OCI-LY7 (cell line): Measurements from ENCODE around the gene PTX4. TPM values are rescaled to one million over a fixed set of nuclear protein-coding genes. Genes with fewer than 3 reads are reported as not detected.

Experiments used
- BruUV-seq: library from RNA; stranded (reverse); fragments of 400-500 nt; replicated peaks from 2 replicates; lab custom pipeline; 2021; lab: Mats Ljungman, UMichigan
- CTCF ChIA-PET: fragments of 300-600 bp; sonication (Branson Sonifier 250); formaldehyde crosslinking; loops from one replicate; lab custom pipeline; 2022; ENCODE audit warnings: antibody characterized with exemption; ENCODE audit not compliant: unreplicated experiment; lab: Charles Lee
- POLR2A ChIA-PET: fragments of 300-600 bp; sonication (Branson Sonifier 250); formaldehyde crosslinking; loops from one replicate; lab custom pipeline; 2022; ENCODE audit warnings: antibody characterized with exemption; lab: Charles Lee
- DNase-seq: peaks from one replicate; pipeline ENCODE4 v3.0.0-alpha.2; 2015; ENCODE audit warnings: low spot score
- H2AFZ ChIP-seq: fragments of 200-600 bp; sonication (generic), shearing (Covaris generic); 2 replicates; pipeline ENCODE4 v1.6.1; 2014; ENCODE audit warnings: mild to moderate bottlenecking, antibody characterized with exemption, low read length, moderate library complexity
- H3K27ac ChIP-seq: fragments of 200-600 bp; sonication (generic); 2 replicates; pipeline ENCODE4 v1.5.1; 2014; ENCODE audit warnings: mixed run types, low read depth, mild to moderate bottlenecking, moderate library complexity, low read length, inconsistent platforms; ENCODE audit not compliant: poor library complexity, severe bottlenecking
- H3K36me3 ChIP-seq: fragments of 200-600 bp; sonication (generic); 2 replicates; pipeline ENCODE4 v1.6.1; 2014; ENCODE audit warnings: mild to moderate bottlenecking, antibody characterized with exemption, low read length, moderate library complexity, mixed read lengths; ENCODE audit not compliant: insufficient read depth
- H3K4me1 ChIP-seq: fragments of 200-600 bp; sonication (generic); 2 replicates; pipeline ENCODE4 v1.5.1; 2014; ENCODE audit warnings: mild to moderate bottlenecking, low read length; ENCODE audit not compliant: insufficient read depth, poor library complexity, severe bottlenecking
- H3K4me2 ChIP-seq: fragments of 200-600 bp; sonication (generic); 2 replicates; pipeline ENCODE4 v1.6.1; 2014; ENCODE audit warnings: mild to moderate bottlenecking, low read length
- H3K4me3 ChIP-seq: fragments of 200-600 bp; sonication (generic); 2 replicates; pipeline ENCODE4 v1.5.1; 2014; ENCODE audit warnings: mild to moderate bottlenecking, low read depth, low read length; ENCODE audit not compliant: poor library complexity, severe bottlenecking
- H3K79me2 ChIP-seq: fragments of 200-600 bp; sonication (generic); 2 replicates; pipeline ENCODE4 v1.6.1; 2016; ENCODE audit warnings: low read depth, mild to moderate bottlenecking, low read length, moderate library complexity, mixed read lengths; ENCODE audit not compliant: insufficient read depth
- H3K9me2 ChIP-seq: fragments of 200-600 bp; sonication (generic); 2 replicates; pipeline ENCODE4 v1.6.1; 2016; ENCODE audit warnings: mild to moderate bottlenecking, low read length, mixed read lengths; ENCODE audit not compliant: insufficient read depth
- H3K9me3 ChIP-seq: fragments of 200-600 bp; sonication (generic); 2 replicates; pipeline ENCODE4 v1.6.1; 2014; ENCODE audit warnings: mild to moderate bottlenecking, mixed run types, low read length, mixed read lengths
- H4K20me1 ChIP-seq: fragments of 200-600 bp; sonication (generic); 2 replicates; pipeline ENCODE4 v1.6.1; 2014; ENCODE audit warnings: mild to moderate bottlenecking, antibody characterized with exemption, low read length, moderate library complexity, mixed read lengths; ENCODE audit not compliant: insufficient read depth
- CTCF ChIP-seq: fragments of 200-600 bp; sonication (generic); conservative IDR thresholded peaks from 2 replicates; pipeline ENCODE4 v1.5.1; 2014; ENCODE audit warnings: mild to moderate bottlenecking, antibody characterized with exemption, low read length, moderate library complexity, mixed read lengths
- EZH2phosphoT487 ChIP-seq: fragments of 200-600 bp; sonication (generic); IDR thresholded peaks from 2 replicates; pipeline ENCODE4 v1.6.1; 2018; ENCODE audit warnings: low read depth, borderline replicate concordance, mild to moderate bottlenecking, mixed run types, antibody characterized with exemption, low read length, moderate library complexity, mixed read lengths
- intact Hi-C: fragments of 100-400 bp; cut with micrococcal nuclease; formaldehyde crosslinking; loops from one replicate; pipeline ENCODE4 v1.10.0; 2022; ENCODE audit not compliant: unreplicated experiment
- total RNA-seq, 2 experiments: library from RNA; depleted of rRNA in 1 of 2; stranded (reverse); fragments of >200 nt in 1 of 2; shearing (Covaris generic) in 1 of 2; gene quantifications; 2 replicates each; pipeline ENCODE4 v1.2.3, GENCODE V29; 2014 to 2022

PTX4 gene
- total RNA-seq, 2 experiments from 2014 or later, result not detected

GRCh38 chr16:1487395-1488053 lies 1.2 kb downstream of the PTX4 start:
- Histone ChIP-seq H2AFZ (no peak overlapping the region), H3K27ac (no peak overlapping the region), H3K4me2 (no peak overlapping the region), H3K4me3 (no peak overlapping the region), H3K4me1 (peaks cover 4% of the 10 kb centered on the region), H3K9me2 (no peaks in the 10 kb centered on the region), H3K79me2 (no peaks in the 10 kb centered on the region), H3K36me3 (no peaks in the 10 kb centered on the region), H3K9me3 (no peaks in the 10 kb centered on the region), H4K20me1 (no peaks in the 10 kb centered on the region)
- DNase-seq, result no peak
- CTCF ChIA-PET, result interaction anchor here (0.5 kb wide), 1 partner anchor 217 kb away, joined by 3 read pairs; no protein-coding TSS in a partner anchor
- TF ChIP-seq EZH2phosphoT487 (no peak), CTCF (no peak)
- intact Hi-C loops, result no loop called here
- POLR2A ChIA-PET, result no interaction called here
- no TSS peak for BruUV-seq

- Histone ChIP-seq H3K4me1 (no peaks in the 10 kb centered on the region), H3K9me3 (no peaks in the 10 kb centered on the region), H3K4me3 (no peak overlapping the region), H3K79me2 (no peaks in the 10 kb centered on the region), H3K27ac (no peak overlapping the region), H2AFZ (no peak overlapping the region), H3K36me3 (no peaks in the 10 kb centered on the region), H3K9me2 (no peaks in the 10 kb centered on the region), H4K20me1 (no peaks in the 10 kb centered on the region), H3K4me2 (no peak overlapping the region)
- ChIA-PET CTCF (no interaction called here), POLR2A (no interaction called here)
- intact Hi-C loops, result no loop called here
- no peak for TF ChIP-seq CTCF
- no peak for TF ChIP-seq EZH2phosphoT487
- DNase-seq, result no peak
- BruUV-seq, result no TSS peak
Measured at GRCh38 chr16:1486551-1487390, 2.0 kb downstream of the PTX4 start.
